GM21737 (cell line): ENCODE measurements around the gene TEPSIN.

Experiments used
- ATAC-seq: cut with Tn5 transposase; IDR thresholded peaks from one replicate; pipeline ENCODE4 v1.9.1; 2021; ENCODE audit warnings: mild to moderate bottlenecking, moderate library complexity; ENCODE audit not compliant: unreplicated experiment

The TEPSIN gene

GRCh38 chr17:81200695-81201580 is 37.9 kb downstream of the TEPSIN start:
- no peak for ATAC-seq

DNA sequence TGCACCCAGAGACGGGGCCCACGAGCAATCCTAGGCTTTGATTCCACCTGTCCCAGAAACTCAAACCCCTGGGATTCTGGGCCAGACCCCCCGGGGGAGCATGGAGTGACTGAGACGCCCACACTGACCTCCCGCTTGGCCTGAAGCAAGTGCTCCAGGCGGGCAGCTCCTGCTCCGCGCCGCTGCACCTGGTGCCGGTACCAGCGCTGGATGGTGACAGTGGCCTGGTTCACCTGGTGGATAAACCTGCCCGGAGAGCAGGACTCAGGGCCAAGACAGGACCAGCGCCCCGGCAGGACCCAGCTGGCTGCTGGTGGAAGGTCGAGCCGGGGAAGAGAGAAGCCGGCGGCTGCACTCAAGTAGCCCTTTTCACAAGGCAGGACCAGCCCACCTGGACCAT is 38.7 kb downstream of the TEPSIN start:
- ATAC-seq: no peak

GRCh38 chr17:81199482-81199830 is 39.4 kb downstream of the TEPSIN start:
- no peak for ATAC-seq

DNA sequence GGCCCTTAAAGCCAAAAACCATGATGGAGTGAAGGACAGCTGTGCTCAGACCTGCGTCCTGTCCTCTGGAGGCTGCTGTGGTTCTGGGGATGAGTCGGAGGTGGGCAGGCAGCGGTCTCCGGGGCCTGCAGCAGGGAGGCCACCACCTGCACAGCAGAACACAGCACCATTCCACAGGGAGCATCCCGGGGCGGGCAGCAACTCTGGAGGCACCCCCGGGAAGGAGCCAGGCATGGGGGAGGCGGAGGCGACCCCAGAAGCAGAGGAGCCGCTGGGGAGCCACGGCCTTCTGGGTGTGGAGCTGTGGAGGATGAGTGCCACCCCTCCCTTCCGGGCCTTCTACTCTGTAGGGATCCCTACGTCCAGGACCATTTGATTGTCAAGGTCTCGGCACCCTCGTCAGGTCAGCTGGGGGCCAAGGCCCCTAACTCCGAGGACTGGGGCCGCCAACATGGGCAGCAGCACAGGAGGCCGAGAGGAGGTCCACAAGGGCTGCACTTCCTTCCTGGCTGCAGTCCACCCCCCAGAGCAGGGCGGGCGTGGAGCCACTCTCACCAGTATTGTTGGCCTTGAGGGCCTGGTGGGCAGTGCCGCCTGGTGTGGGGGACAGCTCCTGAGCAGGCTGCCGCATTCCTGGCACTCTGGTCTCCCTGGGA is 39.9 kb downstream of the TEPSIN start:
- no peak for ATAC-seq

GRCh38 chr17:81197831-81198490 is 40.9 kb downstream of the TEPSIN start:
- ATAC-seq: no peak

DNA sequence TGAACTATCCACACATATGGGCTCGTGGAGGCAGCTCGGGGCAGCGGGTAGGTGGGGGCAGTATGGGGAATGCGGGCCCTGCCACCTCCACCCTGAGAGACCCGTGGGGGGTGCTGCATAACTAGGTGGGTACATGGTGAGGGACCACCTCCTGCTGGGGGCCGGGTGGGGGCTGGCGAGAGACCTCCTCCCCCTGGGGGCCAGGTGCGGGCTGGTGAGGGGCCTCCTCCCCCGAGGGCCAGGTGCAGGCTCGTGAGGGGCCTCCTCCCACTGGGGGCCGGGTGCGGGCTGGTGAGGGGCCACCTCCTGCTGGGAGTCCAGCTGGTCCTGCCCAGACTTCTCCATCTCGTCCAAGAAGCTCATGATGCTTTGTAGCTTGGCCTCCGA is 41.5 kb downstream of the TEPSIN start:
- ATAC-seq: no peak

GRCh38 chr17:81196505-81197408 is 42.1 kb downstream of the TEPSIN start:
- ATAC-seq: no peak

- ATAC-seq: no peak
Measured at GRCh38 chr17:81195941-81196495, 42.8 kb downstream of the TEPSIN start.

- no peak for ATAC-seq
Measured at GRCh38 chr17:81194941-81195901, 43.6 kb downstream of the TEPSIN start.

DNA sequence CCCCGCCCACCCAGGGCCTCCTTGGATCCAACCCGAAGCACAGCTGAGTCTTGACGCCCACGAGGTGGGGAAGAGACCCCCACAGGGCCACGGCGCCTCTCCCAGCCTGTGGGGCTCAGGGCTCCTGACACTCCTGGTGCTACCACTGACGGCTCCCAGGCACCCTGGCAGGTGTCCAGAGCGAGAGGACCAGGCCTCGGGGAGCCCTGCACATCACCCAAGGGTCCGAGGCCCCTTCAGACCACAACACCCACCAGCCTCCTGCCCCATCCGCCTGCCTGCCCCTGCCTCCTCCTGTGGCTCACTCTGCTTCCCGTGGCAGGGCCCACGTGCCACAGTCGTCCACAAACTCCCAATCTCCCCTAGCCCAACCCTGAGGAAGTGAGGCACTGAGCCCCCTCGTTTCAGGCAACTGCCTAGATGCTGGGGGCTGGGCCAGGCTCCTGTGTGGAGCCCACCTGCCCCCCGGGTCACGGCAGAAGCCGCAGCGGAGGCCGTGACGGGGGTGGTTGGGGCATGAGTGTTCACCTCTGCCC is 44.6 kb downstream of the TEPSIN start:
- ATAC-seq: no peak

GRCh38 chr17:81193470-81194224 is 45.2 kb downstream of the TEPSIN start:
- no peak for ATAC-seq

GRCh38 chr17:81193051-81193410 is 45.8 kb downstream of the TEPSIN start:
- no peak for ATAC-seq

DNA sequence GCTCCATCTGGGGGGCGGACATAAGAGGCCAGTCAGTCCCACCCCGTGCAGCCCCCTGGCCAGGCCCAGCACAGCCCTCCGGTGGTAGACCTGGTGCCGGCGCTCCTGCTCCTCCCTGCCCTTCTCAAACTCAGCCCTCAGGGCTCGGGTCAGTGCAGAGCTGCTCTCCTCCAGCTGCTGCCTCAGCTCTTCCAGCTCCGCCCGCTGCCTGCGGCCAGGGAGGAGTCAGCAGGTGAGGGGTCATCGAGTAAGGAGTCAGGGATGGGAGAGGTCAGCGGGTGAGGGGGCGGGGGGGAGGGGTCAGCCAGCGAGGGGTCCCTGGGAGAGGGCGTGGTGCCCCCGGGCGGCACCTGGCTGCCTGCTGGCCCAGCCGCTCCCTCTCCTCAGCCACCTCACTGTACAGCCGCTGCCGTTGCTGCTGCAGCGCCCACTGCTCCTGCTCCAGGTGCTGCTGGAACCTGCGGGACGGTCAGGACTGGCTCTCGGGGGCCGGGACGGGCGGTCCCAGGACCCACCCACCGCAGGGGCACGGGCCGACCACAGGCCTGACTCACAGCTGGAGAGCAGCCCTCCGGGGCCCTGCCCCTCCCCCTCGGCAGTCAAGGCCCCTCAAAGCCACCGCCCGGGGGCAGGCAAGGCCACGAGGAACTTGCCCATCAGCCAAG is 46.3 kb downstream of the TEPSIN start:
- no peak for ATAC-seq

- no peak for ATAC-seq
Measured at GRCh38 chr17:81191646-81192045, 47.2 kb downstream of the TEPSIN start.

- ATAC-seq: no peak
Measured at GRCh38 chr17:81191116-81191515, 47.7 kb downstream of the TEPSIN start.

GRCh38 chr17:81190591-81190990 is 48.3 kb downstream of the TEPSIN start:
- ATAC-seq: no peak

- no peak for ATAC-seq
Measured at GRCh38 chr17:81189670-81190530, 49.0 kb downstream of the TEPSIN start.
